Measurements from ENCODE around the gene CHN1.

The CHN1 gene

GRCh38 chr2:174768557-174768956 lies 236.6 kb downstream of the CHN1 start:
- no peak for DNase-seq (ENCODE audit: low read depth in 2 of 2)

- no peak for DNase-seq (ENCODE audit: low read depth in 2 of 2)
These were observed 238.9 kb downstream of the CHN1 start for GRCh38 chr2:174766271-174766670.

- no peak for DNase-seq (ENCODE audit: low read depth in 2 of 2)
These were observed 239.6 kb downstream of the CHN1 start for GRCh38 chr2:174765576-174765975.

GRCh38 chr2:174764280-174765255 lies 240.6 kb downstream of the CHN1 start, which contains the start of gene CHRNA1:
Gene CHRNA1, minus strand, starts transcription at chr2:174764472. Its CDS starts 78 bp downstream, at chr2:174764394.
- no peak for DNase-seq (ENCODE audit: low read depth in 2 of 2)

- DNase-seq (ENCODE audit: low read depth in 2 of 2), result no peak
These were observed 241.4 kb downstream of the CHN1 start for GRCh38 chr2:174763780-174764179.

- DNase-seq (ENCODE audit: low read depth in 2 of 2), result no peak
These were observed 242.7 kb downstream of the CHN1 start for GRCh38 chr2:174762464-174762863.

DNA sequence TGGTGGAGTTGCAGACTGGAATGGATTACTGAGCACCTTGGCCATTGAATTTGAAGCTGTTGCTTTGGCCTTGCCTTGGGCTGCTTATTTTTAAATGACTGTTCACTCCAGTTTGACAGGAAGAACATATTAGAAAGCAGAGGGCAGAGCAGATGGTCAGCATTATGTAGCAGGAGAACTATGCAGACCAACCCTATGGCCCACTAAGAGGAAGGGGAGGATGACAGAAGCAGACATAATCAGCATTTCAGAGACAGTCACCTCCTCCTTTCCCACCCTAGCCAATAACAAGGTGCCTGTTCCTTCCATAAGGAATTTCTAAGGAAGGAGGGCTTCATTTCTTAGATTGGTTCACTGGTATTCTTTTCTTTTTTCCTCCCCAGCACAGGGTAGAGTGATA lies 243.3 kb downstream of the CHN1 start:
- no peak for DNase-seq (ENCODE audit: low read depth in 2 of 2)

DNA sequence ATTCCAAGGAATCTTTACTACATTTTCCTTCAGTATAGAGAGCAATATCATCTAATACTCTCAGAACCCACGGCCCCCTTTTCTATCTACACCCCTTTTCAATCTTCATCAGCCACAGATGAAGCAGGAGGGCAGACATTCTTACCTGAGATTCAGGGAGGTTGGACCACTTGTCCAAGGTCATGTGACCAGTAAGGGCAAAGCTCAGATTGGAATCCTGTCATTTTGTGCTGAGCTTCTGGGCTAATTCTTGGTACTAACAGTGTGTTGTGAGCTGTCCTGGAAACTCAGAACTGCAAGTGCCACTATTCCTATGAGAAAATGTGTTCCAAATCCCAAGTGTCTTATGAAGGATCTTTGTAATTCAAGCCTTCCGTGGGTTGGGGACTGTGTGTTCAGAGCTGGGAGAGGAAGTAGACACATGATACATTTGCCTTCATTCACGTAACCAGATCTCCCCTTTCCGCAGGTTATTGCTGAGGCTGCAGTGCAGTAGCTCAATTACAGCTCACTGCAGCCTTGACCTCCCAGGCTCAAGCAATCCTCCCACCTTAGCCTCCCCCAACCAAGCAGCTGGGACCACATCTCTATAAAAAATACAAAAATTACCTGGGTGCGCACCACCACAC lies 244.2 kb downstream of the CHN1 start:
- no peak for DNase-seq (ENCODE audit: low read depth in 2 of 2)

DNA sequence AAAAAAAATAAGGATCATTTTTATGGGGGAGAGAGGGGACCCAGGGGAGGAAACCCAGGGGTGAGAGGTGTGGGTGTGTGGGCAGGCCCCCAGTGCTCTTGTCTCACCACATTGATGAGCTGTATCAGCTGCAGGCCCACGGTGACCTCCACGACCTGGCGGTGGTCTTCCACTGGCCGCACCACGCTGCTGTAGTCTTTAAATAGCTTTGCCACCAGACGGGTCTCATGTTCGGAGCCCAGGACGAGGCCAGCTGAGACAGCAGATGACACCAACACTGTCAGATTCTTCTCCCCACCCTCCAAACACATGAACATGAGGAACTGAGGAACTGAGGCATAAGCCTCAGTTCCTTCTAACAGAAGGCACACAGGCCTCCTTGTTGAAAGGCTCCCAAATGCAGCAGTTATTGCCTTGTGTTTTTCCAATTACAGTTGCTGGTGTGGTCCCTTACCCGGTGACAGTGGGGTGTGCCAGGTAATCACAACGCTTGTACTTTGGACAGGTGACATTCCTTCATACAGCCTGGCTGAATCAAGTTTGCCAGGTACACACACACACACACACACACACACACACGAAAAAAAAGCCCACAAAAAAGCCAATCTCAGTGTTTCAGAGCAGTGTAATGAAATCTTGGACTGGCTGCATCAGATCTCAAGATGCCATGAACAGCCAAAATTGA lies 245.7 kb downstream of the CHN1 start:
- DNase-seq (ENCODE audit: low read depth in 2 of 2), result no peak

DNA sequence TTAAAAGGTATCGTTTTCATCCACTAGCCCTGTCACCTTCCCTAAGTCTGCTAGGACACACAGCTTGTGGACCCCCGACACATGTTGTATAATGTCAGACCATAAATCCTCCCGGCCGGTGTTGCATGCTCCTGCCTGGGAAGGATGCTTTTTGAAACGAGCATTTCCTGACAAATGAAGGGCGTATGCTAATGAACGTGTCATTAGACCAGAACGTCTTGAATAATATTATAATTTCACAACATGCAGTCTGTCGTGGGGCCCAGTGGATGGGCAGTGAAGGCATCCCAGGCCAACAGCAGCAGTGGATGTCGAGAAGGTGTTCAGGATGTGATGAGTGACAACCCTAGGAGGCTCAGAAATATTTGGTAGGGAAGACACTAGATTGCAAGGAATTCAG lies 248.4 kb downstream of the CHN1 start:
- no peak for DNase-seq (ENCODE audit: low read depth in 2 of 2)

- no peak for DNase-seq (ENCODE audit: low read depth in 2 of 2)
These were observed 252.0 kb downstream of the CHN1 start for GRCh38 chr2:174753038-174753633.

DNA sequence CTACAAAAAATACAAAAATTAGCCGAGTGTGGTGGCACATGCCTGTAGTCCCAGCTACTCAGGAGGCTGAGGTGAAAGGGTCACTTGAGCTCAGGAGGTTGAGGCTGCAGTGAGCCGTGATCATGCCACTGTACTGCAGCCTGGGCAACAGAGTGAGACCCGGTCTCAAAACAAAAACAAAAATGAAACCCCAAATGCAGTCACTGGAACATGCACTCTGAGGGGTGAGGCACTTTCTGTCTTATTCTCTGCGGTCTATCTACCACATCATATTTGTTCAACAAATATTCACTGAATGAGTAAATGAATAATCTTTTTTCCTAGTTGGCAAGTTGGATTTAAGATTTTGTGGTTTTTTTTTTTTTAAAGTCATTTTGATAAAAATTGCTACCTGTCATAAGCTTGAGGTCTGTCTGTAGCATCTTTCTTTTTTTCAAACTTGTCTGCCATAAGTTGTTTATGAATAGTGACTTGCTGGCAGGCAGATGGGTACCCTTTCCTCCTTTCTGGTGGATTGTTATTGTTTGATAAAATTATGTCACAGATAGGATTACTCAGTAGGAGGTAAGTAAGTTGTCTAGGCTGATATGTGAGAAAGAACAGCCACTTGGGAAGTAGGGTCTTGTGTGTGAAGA lies 252.7 kb downstream of the CHN1 start:
- no peak for DNase-seq (ENCODE audit: low read depth in 2 of 2)

DNA sequence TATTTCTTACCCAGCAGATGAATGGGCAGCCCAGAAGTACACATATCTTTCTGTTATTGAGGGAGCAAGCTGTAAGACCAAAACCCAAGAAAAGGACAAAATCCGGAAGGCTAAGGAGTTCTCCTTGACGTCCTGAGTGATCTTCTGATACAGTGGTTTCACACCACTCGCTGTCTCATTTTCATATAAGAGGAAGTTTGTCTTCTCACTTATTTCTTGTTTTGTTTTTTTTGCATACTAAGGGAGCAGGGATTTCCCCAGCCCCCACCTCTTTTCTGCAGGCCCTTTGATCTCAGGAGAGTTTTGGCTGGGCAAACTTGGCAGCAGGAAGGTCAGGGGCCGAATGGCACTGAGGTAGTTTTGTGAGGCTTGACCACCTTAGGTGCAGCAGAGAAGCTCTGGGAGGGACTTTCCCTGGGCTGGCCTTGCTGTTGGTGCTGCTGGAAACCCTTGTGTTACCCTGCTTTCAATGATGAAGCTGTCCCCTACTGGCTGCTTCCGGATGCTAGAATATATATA lies 254.2 kb downstream of the CHN1 start:
- no peak for DNase-seq (ENCODE audit: low read depth in 2 of 2)

- no peak for DNase-seq (ENCODE audit: low read depth in 2 of 2)
These were observed 255.4 kb downstream of the CHN1 start for GRCh38 chr2:174749793-174750192.

GRCh38 chr2:174748948-174749347 lies 256.2 kb downstream of the CHN1 start:
- DNase-seq (ENCODE audit: low read depth in 2 of 2), result peak; percentile 35 to 54
